PFSK-1 (cell line): ENCODE results near the gene RGS13.

Experiments used
- FOXP2 ChIP-seq: optimal IDR thresholded peaks from 2 replicates; pipeline ENCODE3; 2011; ENCODE audit warnings: borderline replicate concordance, control low read depth, inconsistent platforms; ENCODE audit not compliant: insufficient read depth; ENCODE audit errors: extremely low read length, extremely low read depth
- POLR2AphosphoS5 ChIP-seq: IDR thresholded peaks from 2 replicates; pipeline ENCODE4 v1.6.1; 2012; ENCODE audit warnings: low read depth, mild to moderate bottlenecking, control low read depth, low read length, moderate library complexity
- SIN3A ChIP-seq: IDR thresholded peaks from 2 replicates; pipeline ENCODE4 v1.6.1; 2012; ENCODE audit warnings: mild to moderate bottlenecking, low read length, moderate library complexity, borderline replicate concordance; ENCODE audit not compliant: insufficient read depth
- TAF1 ChIP-seq: IDR thresholded peaks from 2 replicates; pipeline ENCODE4 v1.6.1; 2012; ENCODE audit warnings: low read length, control low read depth, borderline replicate concordance; ENCODE audit not compliant: insufficient read depth
- TF ChIP-seq, protein P1 (sequence below), 2 experiments: IDR thresholded peaks; 2 replicates each; pipeline versions ENCODE4 v1.6.1 to v1.8.0; 2011 to 2012; ENCODE audit warnings: low read depth in 2 of 2, low read length in 2 of 2, control low read depth in 1 of 2, inconsistent platforms in 1 of 2, mild to moderate bottlenecking in 1 of 2, moderate library complexity in 1 of 2; ENCODE audit not compliant: insufficient read depth in 1 of 2

The RGS13 gene

DNA sequence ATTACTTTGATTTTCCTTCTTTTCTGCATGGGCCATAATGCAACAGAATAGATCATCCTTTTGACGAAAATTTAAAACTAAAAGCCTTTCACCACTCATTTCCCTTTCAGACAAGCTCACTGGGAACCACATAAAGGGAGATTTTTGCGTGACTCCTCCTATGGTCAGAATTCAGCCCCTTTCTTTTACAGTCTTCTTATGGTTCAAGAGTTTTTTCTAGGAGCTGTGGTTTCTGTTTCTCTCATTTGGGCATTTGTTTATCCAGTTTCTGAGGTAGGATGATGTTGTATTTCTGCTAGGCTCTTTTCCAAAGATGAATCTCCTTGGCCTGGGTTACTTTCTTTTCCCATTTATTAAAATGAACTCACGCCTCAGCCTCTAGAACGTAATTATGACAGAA is 43.4 kb upstream of the RGS13 start:
- TF ChIP-seq POLR2AphosphoS5 (no peak), FOXP2 (no peak), TAF1 (no peak), SIN3A (no peak)
- TF ChIP-seq, protein P1, sequence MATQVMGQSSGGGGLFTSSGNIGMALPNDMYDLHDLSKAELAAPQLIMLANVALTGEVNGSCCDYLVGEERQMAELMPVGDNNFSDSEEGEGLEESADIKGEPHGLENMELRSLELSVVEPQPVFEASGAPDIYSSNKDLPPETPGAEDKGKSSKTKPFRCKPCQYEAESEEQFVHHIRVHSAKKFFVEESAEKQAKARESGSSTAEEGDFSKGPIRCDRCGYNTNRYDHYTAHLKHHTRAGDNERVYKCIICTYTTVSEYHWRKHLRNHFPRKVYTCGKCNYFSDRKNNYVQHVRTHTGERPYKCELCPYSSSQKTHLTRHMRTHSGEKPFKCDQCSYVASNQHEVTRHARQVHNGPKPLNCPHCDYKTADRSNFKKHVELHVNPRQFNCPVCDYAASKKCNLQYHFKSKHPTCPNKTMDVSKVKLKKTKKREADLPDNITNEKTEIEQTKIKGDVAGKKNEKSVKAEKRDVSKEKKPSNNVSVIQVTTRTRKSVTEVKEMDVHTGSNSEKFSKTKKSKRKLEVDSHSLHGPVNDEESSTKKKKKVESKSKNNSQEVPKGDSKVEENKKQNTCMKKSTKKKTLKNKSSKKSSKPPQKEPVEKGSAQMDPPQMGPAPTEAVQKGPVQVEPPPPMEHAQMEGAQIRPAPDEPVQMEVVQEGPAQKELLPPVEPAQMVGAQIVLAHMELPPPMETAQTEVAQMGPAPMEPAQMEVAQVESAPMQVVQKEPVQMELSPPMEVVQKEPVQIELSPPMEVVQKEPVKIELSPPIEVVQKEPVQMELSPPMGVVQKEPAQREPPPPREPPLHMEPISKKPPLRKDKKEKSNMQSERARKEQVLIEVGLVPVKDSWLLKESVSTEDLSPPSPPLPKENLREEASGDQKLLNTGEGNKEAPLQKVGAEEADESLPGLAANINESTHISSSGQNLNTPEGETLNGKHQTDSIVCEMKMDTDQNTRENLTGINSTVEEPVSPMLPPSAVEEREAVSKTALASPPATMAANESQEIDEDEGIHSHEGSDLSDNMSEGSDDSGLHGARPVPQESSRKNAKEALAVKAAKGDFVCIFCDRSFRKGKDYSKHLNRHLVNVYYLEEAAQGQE (IDR thresholded peaks at IDR 0.05; ENCODE audit: insufficient read depth in 1 of 2, low read depth in 2 of 2, low read length in 2 of 2) = no peak

DNA sequence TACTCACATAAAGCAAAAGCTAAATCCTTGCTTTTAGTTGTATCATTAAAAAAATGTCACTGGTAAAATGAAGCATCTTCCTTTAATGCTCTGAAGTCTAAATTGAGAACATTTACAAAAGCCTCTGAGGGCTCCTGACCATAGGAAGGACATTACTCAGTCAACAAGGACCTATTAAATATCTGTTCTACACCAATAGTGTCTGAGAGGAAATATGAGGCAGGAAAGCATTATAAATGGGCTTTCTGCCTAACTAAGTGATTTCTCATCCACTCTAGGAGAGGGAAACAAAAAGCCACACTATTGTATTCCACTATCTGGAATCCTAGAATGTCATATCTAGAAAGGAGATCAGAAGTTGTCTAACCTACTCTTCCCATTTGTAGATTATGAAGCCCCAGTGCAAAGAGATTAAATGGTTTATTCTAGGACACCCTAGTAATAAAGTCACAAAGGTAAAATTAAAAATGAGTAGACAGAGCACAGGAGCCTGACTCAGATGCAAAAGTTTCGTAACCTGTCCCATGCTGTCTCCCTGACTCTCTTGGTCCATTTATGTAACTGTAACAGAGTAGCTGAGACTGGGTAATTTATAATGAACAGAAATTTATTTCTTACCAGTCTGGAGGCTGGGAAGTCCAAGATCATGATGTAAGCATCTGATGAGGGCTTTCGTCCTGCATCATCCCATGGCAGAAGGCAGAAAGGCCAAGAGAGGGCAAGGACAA is 42.8 kb upstream of the RGS13 start:
- TF ChIP-seq SIN3A (no peak), POLR2AphosphoS5 (no peak), TAF1 (no peak), FOXP2 (no peak)
- TF ChIP-seq, protein P1 (IDR thresholded peaks at IDR 0.05; ENCODE audit: insufficient read depth in 1 of 2, low read depth in 2 of 2, low read length in 2 of 2) = no peak

DNA sequence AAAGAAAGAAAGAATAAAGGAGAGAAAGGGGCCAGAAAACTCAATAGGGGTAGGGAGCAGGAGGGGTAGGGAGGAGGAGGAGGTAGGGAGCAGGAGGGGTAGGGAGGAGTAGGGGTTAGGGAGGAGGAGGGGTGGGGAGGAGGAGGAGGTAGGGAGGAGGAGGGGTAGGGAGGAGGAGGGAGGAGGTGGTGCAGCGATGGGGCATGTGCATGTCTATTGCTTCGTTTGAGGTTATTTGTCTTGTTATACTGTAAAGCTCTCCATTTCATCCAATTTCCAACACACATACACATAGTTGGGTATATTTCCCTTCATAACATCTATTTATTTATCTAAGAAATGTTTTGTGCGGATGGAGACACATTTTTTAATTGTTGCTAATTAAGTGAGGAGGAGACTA is 40.6 kb upstream of the RGS13 start:
- no peak for TF ChIP-seq TAF1
- no peak for TF ChIP-seq SIN3A
- no peak for TF ChIP-seq POLR2AphosphoS5
- TF ChIP-seq, protein P1 (IDR thresholded peaks at IDR 0.05; ENCODE audit: insufficient read depth in 1 of 2, low read depth in 2 of 2, low read length in 2 of 2) = no peak
- no peak for TF ChIP-seq FOXP2

DNA sequence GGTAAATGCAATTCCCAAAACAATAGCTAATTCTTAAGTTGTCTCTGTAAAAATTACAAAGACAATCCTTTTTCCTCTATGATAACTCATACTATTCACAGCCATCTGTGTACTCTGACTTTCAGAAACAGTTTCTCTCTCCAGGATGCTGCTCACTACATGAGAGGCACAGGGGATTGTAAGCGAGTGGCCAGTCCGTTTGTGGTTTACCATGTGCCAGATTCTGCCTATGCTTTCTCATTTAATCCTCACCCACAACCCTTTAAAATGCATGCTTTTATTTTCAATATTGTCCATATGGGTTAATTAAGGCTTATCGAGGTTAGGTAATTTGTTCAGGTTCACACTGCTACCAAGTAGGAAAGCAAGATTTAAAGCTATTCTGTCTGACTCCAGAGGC is 37.4 kb upstream of the RGS13 start:
- TF ChIP-seq, protein P1 (IDR thresholded peaks at IDR 0.05; ENCODE audit: insufficient read depth in 1 of 2, low read depth in 2 of 2, low read length in 2 of 2) = no peak
- TF ChIP-seq TAF1 (no peak), FOXP2 (no peak), SIN3A (no peak), POLR2AphosphoS5 (no peak)
